DMS153 treated with DMSO at 0.1 percent for 48 hours (cell line): Measurements from ENCODE around the gene MMP3.
A peak's percentile ranks its signal among the peaks of the same experiment; 100 is the strongest.
"Not testable (repeated sequence)": the region's sequence is repeated elsewhere in the genome, so short reads cannot be mapped to it uniquely, and the experiment has no call there.

Source experiments
- DNase-seq: peaks from one replicate; lab custom pipeline; 2025; ENCODE audit not compliant: unreplicated experiment; lab: John Stamatoyannopoulos, UW

The MMP3 gene

GRCh38 chr11:102843489-102843888 lies at the start of gene MMP3:
Gene MMP3, minus strand, starts transcription at chr11:102843609. Its CDS starts 63 bp downstream, at chr11:102843546.
- no peak for DNase-seq

DNA sequence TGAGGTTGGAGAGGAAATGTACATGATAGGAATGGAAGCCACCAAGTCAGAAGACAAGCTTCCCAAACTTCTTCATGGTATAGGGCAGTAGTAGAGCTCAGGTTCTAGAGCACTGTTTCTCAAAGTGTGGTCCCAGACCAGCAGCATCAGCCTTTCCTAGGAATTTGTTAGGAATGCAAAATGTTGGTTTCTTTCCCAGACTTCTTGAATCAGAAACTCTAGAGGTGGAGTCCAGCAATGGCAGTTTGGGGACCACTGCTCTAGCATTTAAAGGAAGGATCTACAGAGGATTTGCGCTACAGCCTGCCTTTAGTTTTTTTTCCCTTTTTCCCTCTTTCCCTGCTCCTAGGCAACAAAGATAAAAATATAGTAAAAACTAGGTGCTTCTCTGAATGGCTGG lies 48.3 kb upstream of the MMP3 start:
- no peak for DNase-seq

DNA sequence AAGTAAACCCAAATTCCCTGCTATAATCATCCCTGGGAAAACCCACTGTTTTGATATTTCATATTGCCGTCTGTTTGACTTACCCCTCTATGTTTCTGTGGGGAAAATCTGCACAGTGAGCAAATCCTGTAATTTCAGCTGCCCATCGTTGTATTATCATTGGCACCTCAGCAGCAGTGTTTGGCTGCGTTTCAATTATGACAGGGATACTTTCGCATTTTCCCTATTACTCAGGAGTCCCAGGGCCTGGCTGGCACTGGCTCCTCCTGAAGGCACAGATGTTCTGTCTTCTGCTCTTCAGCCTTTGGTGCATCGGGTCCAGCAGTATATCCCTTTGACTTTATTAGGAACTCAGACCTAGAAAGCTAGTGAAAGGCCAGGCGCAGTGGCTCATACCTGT lies 43.6 kb upstream of the MMP3 start:
- DNase-seq, result no peak

DNA sequence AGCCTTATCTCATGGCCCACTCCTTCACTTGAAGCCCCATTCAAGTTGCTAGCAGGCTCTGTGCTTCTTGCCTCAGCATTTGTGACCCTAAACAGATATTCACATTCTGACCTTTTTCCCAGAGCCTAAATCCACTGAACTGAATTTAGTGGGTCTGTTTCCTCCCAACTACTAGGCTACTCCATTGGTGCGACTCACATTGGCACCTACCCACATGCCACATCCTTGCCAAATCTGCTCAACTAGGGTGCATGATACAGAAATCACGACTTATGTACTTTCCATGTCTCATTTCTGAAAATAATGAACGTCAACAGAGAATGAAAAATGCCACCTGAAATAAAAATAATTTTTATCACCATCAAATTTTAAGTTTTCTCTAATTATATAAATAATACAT lies 39.7 kb upstream of the MMP3 start:
- no peak for DNase-seq

GRCh38 chr11:102882389-102883024 lies 39.1 kb upstream of the MMP3 start:
- no peak for DNase-seq

GRCh38 chr11:102879801-102880200 lies 36.4 kb upstream of the MMP3 start:
- no peak for DNase-seq

DNA sequence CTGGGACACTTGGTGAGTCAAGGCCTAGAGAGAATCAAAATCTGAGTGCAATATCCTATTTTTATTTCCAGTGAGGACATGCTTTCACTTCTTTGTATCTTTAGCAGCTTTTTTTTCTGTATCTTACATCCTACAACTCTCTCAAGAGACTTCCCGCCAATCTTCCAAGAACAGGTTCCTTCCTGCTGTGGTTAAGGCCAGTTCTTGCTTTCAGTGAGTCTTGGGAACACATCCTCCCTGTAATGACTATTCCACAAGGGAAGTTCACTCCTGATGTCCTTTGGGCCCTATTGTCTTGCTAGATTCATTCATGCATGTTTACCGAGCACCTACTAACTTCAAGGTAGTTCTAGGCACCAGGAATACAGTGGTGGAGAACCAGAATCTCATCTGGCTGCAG lies 35.2 kb upstream of the MMP3 start:
- DNase-seq, result no peak

- DNase-seq, result no peak
Measured at GRCh38 chr11:102874852-102875251, 31.4 kb upstream of the MMP3 start, which contains the start of gene MMP12. Gene MMP12, minus strand, starts transcription at chr11:102874982. Its CDS starts 45 bp downstream, at chr11:102874937.

- DNase-seq, result not testable (repeated sequence)
Measured at GRCh38 chr11:102869354-102869964, 26.1 kb upstream of the MMP3 start.

- no peak for DNase-seq
Measured at GRCh38 chr11:102868339-102868738, 24.9 kb upstream of the MMP3 start.

GRCh38 chr11:102864724-102865123 lies 21.3 kb upstream of the MMP3 start:
- no peak for DNase-seq

GRCh38 chr11:102853956-102854355 lies 10.5 kb upstream of the MMP3 start:
- no peak for DNase-seq

DNA sequence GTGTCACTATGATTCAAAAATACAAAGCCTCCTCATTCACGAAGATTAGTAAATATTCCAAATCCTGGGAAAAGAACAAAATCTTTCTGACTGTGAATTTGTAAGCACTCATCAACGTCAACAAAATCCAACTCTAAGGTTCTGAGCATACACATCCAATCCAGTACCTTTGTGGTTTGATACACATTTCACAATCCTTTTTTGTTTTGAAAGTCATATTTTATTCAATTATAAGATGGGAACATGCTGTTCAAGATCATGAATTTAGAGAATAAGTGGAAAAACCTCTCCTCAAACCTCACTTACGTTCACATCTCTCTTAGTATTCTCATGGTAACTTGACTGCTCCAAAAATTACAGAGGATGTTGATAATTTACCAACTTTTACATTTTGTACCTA lies 9.6 kb upstream of the MMP3 start:
- DNase-seq, result no peak

- DNase-seq, result no peak
Measured at GRCh38 chr11:102850973-102851745, 7.8 kb upstream of the MMP3 start.

- no peak for DNase-seq
Measured at GRCh38 chr11:102849311-102849710, 5.9 kb upstream of the MMP3 start.

- no peak for DNase-seq
Measured at GRCh38 chr11:102846292-102846691, 2.9 kb upstream of the MMP3 start.

DNA sequence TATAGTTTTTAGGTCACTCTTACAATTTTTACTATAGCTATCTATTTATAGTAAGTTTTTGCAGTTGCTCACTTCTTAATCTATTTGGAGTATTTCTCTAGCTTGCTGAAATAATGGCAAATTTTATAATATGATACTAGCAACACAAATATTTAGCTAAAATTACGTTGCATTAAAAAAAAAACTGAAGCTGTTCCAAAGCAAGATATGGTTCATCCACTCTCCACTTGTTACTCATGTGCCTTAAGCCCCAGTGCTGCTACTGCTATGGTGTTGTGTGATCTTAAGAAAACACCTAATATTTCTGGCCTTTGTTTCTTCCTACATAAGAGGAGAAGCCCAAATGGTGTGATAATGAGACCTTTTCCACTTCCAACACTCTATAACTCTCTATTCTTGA lies 479 bp downstream of the MMP3 start:
- DNase-seq, result no peak

GRCh38 chr11:102840018-102840417 lies 3.4 kb downstream of the MMP3 start:
- DNase-seq, result no peak

DNA sequence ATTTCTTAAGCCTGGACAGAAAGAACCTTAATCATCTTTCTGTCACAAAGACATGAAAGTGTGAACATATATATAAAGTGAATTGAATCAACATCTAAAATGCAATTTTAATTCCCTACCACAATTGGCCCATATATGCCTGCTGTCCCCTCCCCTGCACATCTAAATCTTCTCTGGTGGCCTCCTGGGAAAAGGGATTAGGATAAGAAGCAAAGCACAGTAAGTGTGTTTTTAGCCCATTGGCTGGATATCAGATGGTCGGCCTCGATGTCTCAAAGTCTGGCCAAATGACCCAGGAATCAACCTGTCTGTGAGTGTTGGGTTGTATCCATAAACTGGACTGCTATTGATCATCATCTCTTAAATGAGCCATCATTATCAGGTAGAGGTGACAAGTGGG lies 5.8 kb downstream of the MMP3 start:
- no peak for DNase-seq

GRCh38 chr11:102837156-102837555 lies 6.3 kb downstream of the MMP3 start:
- no peak for DNase-seq

GRCh38 chr11:102836290-102836875 lies 7.0 kb downstream of the MMP3 start:
- DNase-seq, result peak; percentile 47

GRCh38 chr11:102833731-102834130 lies 9.7 kb downstream of the MMP3 start:
- DNase-seq, result no peak
